ENCODE results near the gene CST9L. TPM values are rescaled to one million over a fixed set of nuclear protein-coding genes. Genes with fewer than 3 reads are reported as not detected.

Gene CST9L
- total RNA-seq, 4 donors from 2014 or later = not detected

GRCh38 chr20:23609486-23610109 is 41.3 kb upstream of the CST9L start:
- H3K9me3 ChIP-seq = no peaks in the 10 kb centered on the region
- no peak for DNase-seq
- H3K4me3 ChIP-seq = no peak overlapping the region
- in situ Hi-C loops (cut with MboI; ENCODE audit: low pct_ligation_motif_present in 1 of 4, low pct_unique_long_range_greater_than_20kb in 1 of 4, low sequenced_read_pairs in 3 of 4) (loop anchor here in 3 of 4 donors (10.0 to 25.0 kb wide), 4 partner anchors 165 to 922 kb away; partner anchors contain the start of gene CSTL1 (in 1 of the 3)), intact Hi-C loops (cut with DNase I; ENCODE audit: low total_unique reads) (loop anchor here (5.0 kb wide), 1 partner anchor 167 kb away; no protein-coding TSS in a partner anchor)
- H3K36me3 ChIP-seq = no peaks in the 10 kb centered on the region
- TF ChIP-seq POLR2AphosphoS5 (IDR thresholded peaks at IDR 0.05) (no peak), EP300 (IDR thresholded peaks at IDR 0.05; ENCODE audit: low read depth) (no peak), POLR2A (IDR thresholded peaks at IDR 0.05) (no peak)
- TF ChIP-seq, protein P1, sequence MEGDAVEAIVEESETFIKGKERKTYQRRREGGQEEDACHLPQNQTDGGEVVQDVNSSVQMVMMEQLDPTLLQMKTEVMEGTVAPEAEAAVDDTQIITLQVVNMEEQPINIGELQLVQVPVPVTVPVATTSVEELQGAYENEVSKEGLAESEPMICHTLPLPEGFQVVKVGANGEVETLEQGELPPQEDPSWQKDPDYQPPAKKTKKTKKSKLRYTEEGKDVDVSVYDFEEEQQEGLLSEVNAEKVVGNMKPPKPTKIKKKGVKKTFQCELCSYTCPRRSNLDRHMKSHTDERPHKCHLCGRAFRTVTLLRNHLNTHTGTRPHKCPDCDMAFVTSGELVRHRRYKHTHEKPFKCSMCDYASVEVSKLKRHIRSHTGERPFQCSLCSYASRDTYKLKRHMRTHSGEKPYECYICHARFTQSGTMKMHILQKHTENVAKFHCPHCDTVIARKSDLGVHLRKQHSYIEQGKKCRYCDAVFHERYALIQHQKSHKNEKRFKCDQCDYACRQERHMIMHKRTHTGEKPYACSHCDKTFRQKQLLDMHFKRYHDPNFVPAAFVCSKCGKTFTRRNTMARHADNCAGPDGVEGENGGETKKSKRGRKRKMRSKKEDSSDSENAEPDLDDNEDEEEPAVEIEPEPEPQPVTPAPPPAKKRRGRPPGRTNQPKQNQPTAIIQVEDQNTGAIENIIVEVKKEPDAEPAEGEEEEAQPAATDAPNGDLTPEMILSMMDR (IDR thresholded peaks at IDR 0.05) = no peak
- H3K27me3 ChIP-seq = no peaks in the 10 kb centered on the region
- peaks cover 0 to 12% (median 3%) of the 10 kb centered on the region in 4 donors for H3K4me1 ChIP-seq
- WGBS, 2 donors (ENCODE audit: low coverage in 1 of 2) = 89 to 94% methylated on average over 5 of the region's 5 CpGs
- H3K27ac ChIP-seq = no peak overlapping the region

- intact Hi-C loops (cut with DNase I; ENCODE audit: low total_unique reads) = loop anchor here (5.0 kb wide), 1 partner anchor 166 kb away; no protein-coding TSS in a partner anchor
- WGBS, 2 donors (ENCODE audit: low coverage in 1 of 2) = 84% methylated on average over 18 of the region's 18 CpGs; no CpG with 5 or more reads in 1 of the 2 donors
- no peak for DNase-seq
- H3K9me3 ChIP-seq = no peaks in the 10 kb centered on the region
- in situ Hi-C loops (cut with MboI; ENCODE audit: low pct_ligation_motif_present in 1 of 4, low pct_unique_long_range_greater_than_20kb in 1 of 4, low sequenced_read_pairs in 3 of 4) = loop anchor here in 2 of 4 donors (10.0 to 25.0 kb wide), 4 partner anchors 164 to 921 kb away; partner anchors contain the start of gene CSTL1 (in 1 of the 2)
- H3K36me3 ChIP-seq = no peaks in the 10 kb centered on the region
- H3K27me3 ChIP-seq = no peaks in the 10 kb centered on the region
- H3K27ac ChIP-seq = no peak overlapping the region
- H3K4me3 ChIP-seq = no peak overlapping the region
- TF ChIP-seq EP300 (IDR thresholded peaks at IDR 0.05; ENCODE audit: low read depth) (no peak), POLR2AphosphoS5 (IDR thresholded peaks at IDR 0.05) (no peak), POLR2A (IDR thresholded peaks at IDR 0.05) (no peak)
- TF ChIP-seq, protein P1 (IDR thresholded peaks at IDR 0.05) = no peak
- H3K4me1 ChIP-seq = peaks cover 0 to 3% (median 0%) of the 10 kb centered on the region in 4 donors
Observed at GRCh38 chr20:23608251-23608846, 40.1 kb upstream of the CST9L start.

DNA sequence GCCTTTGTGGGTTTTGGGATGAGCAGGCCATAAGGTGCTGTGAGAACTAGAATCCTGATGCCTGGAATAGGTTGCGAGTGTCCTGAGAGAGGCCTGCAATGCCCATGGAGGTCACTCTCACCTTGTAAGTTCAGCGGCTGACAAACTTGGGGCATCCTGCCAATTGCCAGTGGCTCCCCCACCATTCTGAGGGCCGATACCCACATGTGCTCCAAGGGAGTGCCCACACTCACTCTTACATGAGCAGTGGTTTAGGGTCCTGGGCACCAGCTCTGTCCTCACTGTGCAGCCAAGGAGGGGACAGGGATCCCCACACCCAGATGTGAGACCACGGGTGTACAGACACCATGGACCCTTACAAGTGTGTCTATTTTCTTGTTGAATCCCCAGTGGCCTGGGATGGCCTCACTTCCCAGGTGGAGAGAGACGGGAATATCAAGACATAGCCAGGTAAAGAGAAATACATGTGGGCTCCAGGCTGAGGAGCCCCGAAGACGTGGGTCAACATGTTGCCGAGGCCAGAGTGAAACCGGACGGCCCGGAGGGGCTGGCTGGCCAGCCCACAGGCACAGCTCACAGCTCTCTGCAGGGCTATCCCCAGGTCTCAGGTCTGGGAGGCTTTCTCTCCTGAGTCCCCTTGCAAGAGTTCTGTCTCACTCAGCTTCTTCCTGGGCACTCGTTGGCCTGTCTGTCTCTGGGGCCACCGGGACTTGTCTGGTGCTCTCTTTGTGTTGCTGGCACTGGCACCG is 39.4 kb upstream of the CST9L start:
- Histone ChIP-seq H3K9me3 (no peaks in the 10 kb centered on the region), H3K27me3 (no peaks in the 10 kb centered on the region), H3K27ac (no peak overlapping the region), H3K4me1 (no peaks in the 10 kb centered on the region), H3K36me3 (no peaks in the 10 kb centered on the region), H3K4me3 (no peak overlapping the region)
- 91% methylated on average over 14 of the region's 14 CpGs; no CpG with 5 or more reads in 1 of the 2 donors for WGBS, 2 donors (ENCODE audit: low coverage in 1 of 2)
- in situ Hi-C loops (cut with MboI; ENCODE audit: low pct_ligation_motif_present in 1 of 4, low pct_unique_long_range_greater_than_20kb in 1 of 4, low sequenced_read_pairs in 3 of 4) (loop anchor here in 2 of 4 donors (10.0 to 25.0 kb wide), 4 partner anchors 163 to 920 kb away; partner anchors contain the start of gene CSTL1 (in 1 of the 2)), intact Hi-C loops (cut with DNase I; ENCODE audit: low total_unique reads) (loop anchor here (5.0 kb wide), 1 partner anchor 165 kb away; no protein-coding TSS in a partner anchor)
- TF ChIP-seq, protein P1 (IDR thresholded peaks at IDR 0.05) = no peak
- TF ChIP-seq POLR2AphosphoS5 (IDR thresholded peaks at IDR 0.05) (no peak), EP300 (IDR thresholded peaks at IDR 0.05; ENCODE audit: low read depth) (no peak), POLR2A (IDR thresholded peaks at IDR 0.05) (no peak)
- no peak for DNase-seq
